IMR-90 (cell line): ENCODE measurements around the gene PSKH1. TPM values are rescaled to one million over a fixed set of nuclear protein-coding genes. Genes with fewer than 3 reads are reported as not detected.

Experiments
- ATAC-seq: fragments of 200-7000 bp; cut with Tn5 transposase; 2 replicates; pipeline ENCODE4 v1.9.1; 2020; ENCODE audit warnings: low read depth, mild to moderate bottlenecking, moderate library complexity
- BruUV-seq: library from RNA; stranded (reverse); fragments of 400-500 nt; replicated peaks from 2 replicates; lab custom pipeline; 2021; lab: Mats Ljungman, UMichigan
- CTCF ChIA-PET: fragments of 300-600 bp; formaldehyde crosslinking; extraction: SDS; loops from one replicate; lab custom pipeline; 2021; ENCODE audit warnings: antibody characterized with exemption; lab: Yijun Ruan, JAX
- POLR2A ChIA-PET: fragments of 300-600 bp; sonication (Branson Sonifier 250); formaldehyde crosslinking; loops from one replicate; lab custom pipeline; 2022; ENCODE audit warnings: antibody characterized with exemption; ENCODE audit not compliant: unreplicated experiment; lab: Charles Lee
- DNase-seq: peaks from one replicate; pipeline ENCODE4 v3.0.0; 2013
- H2AFZ ChIP-seq: replicated peaks from 2 replicates; pipeline ENCODE3; 2013; ENCODE audit warnings: low read length, mild to moderate bottlenecking; ENCODE audit not compliant: poor library complexity
- H2AK5ac ChIP-seq: 2 replicates; pipeline ENCODE4 v1.6.1; 2013; ENCODE audit warnings: low read depth, low read length, inconsistent platforms
- H2AK9ac ChIP-seq: replicated peaks from 2 replicates; pipeline ENCODE3; 2013; ENCODE audit warnings: mild to moderate bottlenecking, low read depth, low read length, moderate library complexity; ENCODE audit not compliant: poor library complexity
- H2BK120ac ChIP-seq: 2 replicates; pipeline ENCODE4 v1.6.1; 2013; ENCODE audit warnings: low read depth, low read length, inconsistent platforms
- H2BK15ac ChIP-seq: 3 replicates; pipeline ENCODE4 v1.6.1; 2013; ENCODE audit warnings: low read depth, low read length, inconsistent platforms
- H2BK20ac ChIP-seq: 2 replicates; pipeline ENCODE4 v1.6.1; 2013; ENCODE audit warnings: low read depth, mild to moderate bottlenecking, inconsistent platforms, low read length, moderate library complexity
- H2BK5ac ChIP-seq: 2 replicates; pipeline ENCODE4 v1.6.1; 2013; ENCODE audit warnings: mild to moderate bottlenecking, low read depth, low read length, inconsistent platforms; ENCODE audit not compliant: poor library complexity, severe bottlenecking
- H3K14ac ChIP-seq: replicated peaks from 2 replicates; pipeline ENCODE4 v1.6.1; 2013; ENCODE audit warnings: low read depth, low read length, inconsistent platforms
- H3K18ac ChIP-seq: 2 replicates; pipeline ENCODE4 v1.6.1; 2013; ENCODE audit warnings: low read depth, low read length, control low read depth
- H3K23ac ChIP-seq: 2 replicates; pipeline ENCODE4 v1.6.1; 2013; ENCODE audit warnings: low read depth, low read length, inconsistent platforms
- H3K27ac ChIP-seq: 2 replicates; pipeline ENCODE4 v1.5.1; 2013; ENCODE audit warnings: mild to moderate bottlenecking, control low read depth, low read length; ENCODE audit not compliant: insufficient read depth
- H3K27me3 ChIP-seq: 2 replicates; pipeline ENCODE4 v1.6.1; 2013; ENCODE audit warnings: low read length; ENCODE audit not compliant: control insufficient read depth, insufficient read depth
- H3K36me3 ChIP-seq: 2 replicates; pipeline ENCODE4 v1.6.1; 2013; ENCODE audit warnings: low read length, mixed read lengths; ENCODE audit not compliant: control insufficient read depth, insufficient read depth
- H3K4ac ChIP-seq: 2 replicates; pipeline ENCODE4 v1.6.1; 2013; ENCODE audit warnings: low read depth, low read length, inconsistent platforms
- H3K4me1 ChIP-seq: 2 replicates; pipeline ENCODE4 v1.6.1; 2013; ENCODE audit warnings: low read length, mixed read lengths; ENCODE audit not compliant: control insufficient read depth, insufficient read depth
- H3K4me2 ChIP-seq: 2 replicates; pipeline ENCODE4 v1.6.1; 2013; ENCODE audit warnings: low read depth, mild to moderate bottlenecking, control low read depth, low read length, moderate library complexity
- H3K4me3 ChIP-seq: 2 replicates; pipeline ENCODE4 v1.5.1; 2013; ENCODE audit warnings: low read depth, mild to moderate bottlenecking, control low read depth, low read length, moderate library complexity; ENCODE audit not compliant: insufficient read depth
- H3K56ac ChIP-seq: 2 replicates; pipeline ENCODE4 v1.6.1; 2013; ENCODE audit warnings: low read length, inconsistent platforms; ENCODE audit not compliant: insufficient read depth; ENCODE audit errors: extremely low read depth
- H3K79me1 ChIP-seq, 2 experiments: 2 replicates each; pipeline ENCODE4 v1.6.1; 2013; ENCODE audit warnings: low read length in 2 of 2, inconsistent platforms in 1 of 2, low read depth in 1 of 2
- H3K9ac ChIP-seq: 2 replicates; pipeline ENCODE4 v1.6.1; 2013; ENCODE audit warnings: low read depth, low read length, control low read depth
- H3K9me1 ChIP-seq: 2 replicates; pipeline ENCODE4 v1.6.1; 2013; ENCODE audit warnings: low read length, inconsistent platforms; ENCODE audit not compliant: insufficient read depth
- H3K9me3 ChIP-seq: 2 replicates; pipeline ENCODE4 v1.6.1; 2013; ENCODE audit warnings: low read length; ENCODE audit not compliant: control insufficient read depth, insufficient read depth
- H4K20me1 ChIP-seq: 2 replicates; pipeline ENCODE4 v1.6.1; 2013; ENCODE audit warnings: low read length, inconsistent platforms; ENCODE audit not compliant: insufficient read depth
- H4K5ac ChIP-seq: 2 replicates; pipeline ENCODE4 v1.6.1; 2013; ENCODE audit warnings: mild to moderate bottlenecking, low read depth, low read length, control low read depth
- H4K8ac ChIP-seq, 2 experiments: 2 replicates each; pipeline ENCODE4 v1.6.1; 2013; ENCODE audit warnings: low read depth in 2 of 2, low read length in 2 of 2, control low read depth in 1 of 2, inconsistent platforms in 1 of 2
- H4K91ac ChIP-seq: 2 replicates; pipeline ENCODE4 v1.6.1; 2013; ENCODE audit warnings: low read depth, low read length, inconsistent platforms; ENCODE audit not compliant: insufficient read depth
- BHLHE40 ChIP-seq: fragments of 150-350 bp; IDR thresholded peaks from 2 replicates; pipeline ENCODE4 v1.6.1; 2016; ENCODE audit warnings: mild to moderate bottlenecking, low read depth, low read length
- CEBPB ChIP-seq: IDR thresholded peaks from 2 replicates; pipeline ENCODE4 v1.6.1; 2012; ENCODE audit warnings: low read depth, low read length, improper control_type of control experiment
- CHD1 ChIP-seq: IDR thresholded peaks from 2 replicates; pipeline ENCODE4 v1.6.1; 2012; ENCODE audit warnings: low read depth, low read length, improper control_type of control experiment
- CTCF ChIP-seq: conservative IDR thresholded peaks from 2 replicates; pipeline ENCODE4 v1.5.1; 2012; ENCODE audit warnings: mild to moderate bottlenecking, low read depth, low read length, improper control_type of control experiment
- ELK1 ChIP-seq: fragments of 150-350 bp; IDR thresholded peaks from 2 replicates; pipeline ENCODE4 v1.6.1; 2016; ENCODE audit warnings: low read depth, mild to moderate bottlenecking, low read length, moderate library complexity, borderline replicate concordance
- FOS ChIP-seq: fragments of 150-350 bp; IDR thresholded peaks from 2 replicates; pipeline ENCODE4 v1.6.1; 2016; ENCODE audit warnings: low read depth, low read length
- MAFK ChIP-seq: IDR thresholded peaks from 2 replicates; pipeline ENCODE4 v1.6.1; 2012; ENCODE audit warnings: low read depth, low read length, improper control_type of control experiment
- MAZ ChIP-seq: IDR thresholded peaks from 2 replicates; pipeline ENCODE4 v1.6.1; 2012; ENCODE audit warnings: low read depth, mild to moderate bottlenecking, low read length, improper control_type of control experiment, moderate library complexity, borderline replicate concordance
- MXI1 ChIP-seq: IDR thresholded peaks from 2 replicates; pipeline ENCODE4 v1.6.1; 2012; ENCODE audit warnings: low read depth, mild to moderate bottlenecking, low read length, moderate library complexity, borderline replicate concordance
- NFE2L2 ChIP-seq: fragments of 150-350 bp; IDR thresholded peaks from 2 replicates; pipeline ENCODE4 v1.6.1; 2016; ENCODE audit warnings: low read depth, mild to moderate bottlenecking, low read length
- POLR2A ChIP-seq: IDR thresholded peaks from 2 replicates; pipeline ENCODE4 v1.6.1; 2012; ENCODE audit warnings: mild to moderate bottlenecking, low read depth, low read length
- RAD21 ChIP-seq: IDR thresholded peaks from 2 replicates; pipeline ENCODE4 v1.6.1; 2012; ENCODE audit warnings: low read length, improper control_type of control experiment
- RCOR1 ChIP-seq: IDR thresholded peaks from 2 replicates; pipeline ENCODE4 v1.6.1; 2012; ENCODE audit warnings: mild to moderate bottlenecking, low read length, improper control_type of control experiment; ENCODE audit not compliant: insufficient replicate concordance
- RFX5 ChIP-seq: IDR thresholded peaks from 2 replicates; pipeline ENCODE4 v1.8.0; 2012; ENCODE audit warnings: low read depth, mild to moderate bottlenecking, low read length, moderate library complexity
- SMC3 ChIP-seq: fragments of 150-350 bp; IDR thresholded peaks from 2 replicates; pipeline ENCODE4 v1.6.1; 2016; ENCODE audit warnings: low read depth, mild to moderate bottlenecking, antibody characterized with exemption, low read length, moderate library complexity
- WGBS, 2 experiments: methylation state at CpG; one replicate each; pipeline versions ENCODE4 v1.1.5 to v1.1.7; 2013; ENCODE audit warnings: missing lambda C conversion rate in 2 of 2; ENCODE audit not compliant: insufficient read length in 1 of 2; ENCODE audit errors: extremely low coverage in 2 of 2; 5-methylcytosine and 5-hydroxymethylcytosine counted together
- dilution Hi-C: fragments of 300-500 bp; cut with HindIII; formaldehyde crosslinking; loops from one replicate; pipeline ENCODE4 v1.14.3; 2018; ENCODE audit warnings: low sequenced_read_pairs; ENCODE audit not compliant: unreplicated experiment
- in situ Hi-C: fragments of 300-500 bp; cut with MboI; formaldehyde crosslinking; loops from 3 replicates; pipeline ENCODE4 v1.14.3; 2019; ENCODE audit warnings: low sequenced_read_pairs, inconsistent platforms, mixed read lengths
- intact Hi-C: fragments of 100-400 bp; cut with micrococcal nuclease; formaldehyde crosslinking; loops from 2 replicates; pipeline ENCODE4 v1.10.0; 2022
- polyA plus RNA-seq, 3 experiments: library from polyadenylated mRNA; depleted of rRNA; stranded (reverse); fragments of >200 nt; gene quantifications; 2 replicates each; pipeline ENCODE4 v1.2.3, GENCODE V29; 2012; ENCODE audit warnings: low replicate concordance in 1 of 3
- total RNA-seq: library from RNA; depleted of rRNA; stranded (reverse); fragments of >200 nt; gene quantifications from 2 replicates; pipeline ENCODE4 v1.2.3, GENCODE V29; 2012

PSKH1 gene
- total and polyA plus RNA-seq, 2 of the 4 experiments (the other 2 are of a cell fraction), result 11.5 to 26.7 TPM

- Histone ChIP-seq H3K56ac (no peak overlapping the region), H2AK9ac (no peak overlapping the region), H4K20me1 (peaks cover 59% of the 10 kb centered on the region), H2BK5ac (no peak overlapping the region), H2BK20ac (no peak overlapping the region), H4K5ac (no peak overlapping the region), H3K4me3 (no peak overlapping the region), H2BK120ac (no peak overlapping the region), H3K4ac (no peak overlapping the region), H2AK5ac (no peak overlapping the region), H3K9me1 (no peaks in the 10 kb centered on the region; the same call in 1 of the 2 replicates), H3K4me1 (no peaks in the 10 kb centered on the region), H3K9me3 (no peaks in the 10 kb centered on the region), H3K79me1 (peaks cover 15 to 82% of the 10 kb centered on the region in 2 experiments), H3K27me3 (no peaks in the 10 kb centered on the region), H2BK15ac (no peak overlapping the region), H3K23ac (no peak overlapping the region), H3K18ac (no peak overlapping the region), H2AFZ (no peak overlapping the region), H3K9ac (no peak overlapping the region), H3K14ac (no peak overlapping the region), H3K4me2 (no peak overlapping the region), H3K27ac (no peak overlapping the region), H3K36me3 (peaks cover 93% of the 10 kb centered on the region), H4K91ac (no peak overlapping the region), H4K8ac (no peak overlapping the region)
- WGBS, 2 experiments, result 90% methylated on average over 11 of the region's 24 CpGs; no CpG with 5 or more reads in 1 of the 2 experiments
- ATAC-seq (no peak), DNase-seq (no peak)
- ChIA-PET POLR2A (no interaction called here), CTCF (no interaction called here)
- intact Hi-C loops (no loop called here), in situ Hi-C loops (loop anchor here (25.0 kb wide), 1 partner anchor 408 kb away; the partner anchor contains the start of gene RIPOR1), dilution Hi-C loops (no loop called here)
- no TSS peak for BruUV-seq
- TF ChIP-seq RCOR1 (no peak), CTCF (no peak), RAD21 (no peak), POLR2A (no peak), RFX5 (no peak), FOS (no peak), ELK1 (no peak), NFE2L2 (no peak), MXI1 (no peak), SMC3 (no peak), CEBPB (no peak), BHLHE40 (no peak), CHD1 (no peak), MAZ (no peak), MAFK (no peak)
These were observed 52.4 kb downstream of the PSKH1 start for GRCh38 chr16:67945392-67945933.
